Measurements from ENCODE around the gene MAML1.
A peak's percentile ranks its signal among the peaks of the same experiment; 100 is the strongest.
"Not testable (repeated sequence)": the region's sequence is repeated elsewhere in the genome, so short reads cannot be mapped to it uniquely, and the experiment has no call there.

MAML1 gene

DNA sequence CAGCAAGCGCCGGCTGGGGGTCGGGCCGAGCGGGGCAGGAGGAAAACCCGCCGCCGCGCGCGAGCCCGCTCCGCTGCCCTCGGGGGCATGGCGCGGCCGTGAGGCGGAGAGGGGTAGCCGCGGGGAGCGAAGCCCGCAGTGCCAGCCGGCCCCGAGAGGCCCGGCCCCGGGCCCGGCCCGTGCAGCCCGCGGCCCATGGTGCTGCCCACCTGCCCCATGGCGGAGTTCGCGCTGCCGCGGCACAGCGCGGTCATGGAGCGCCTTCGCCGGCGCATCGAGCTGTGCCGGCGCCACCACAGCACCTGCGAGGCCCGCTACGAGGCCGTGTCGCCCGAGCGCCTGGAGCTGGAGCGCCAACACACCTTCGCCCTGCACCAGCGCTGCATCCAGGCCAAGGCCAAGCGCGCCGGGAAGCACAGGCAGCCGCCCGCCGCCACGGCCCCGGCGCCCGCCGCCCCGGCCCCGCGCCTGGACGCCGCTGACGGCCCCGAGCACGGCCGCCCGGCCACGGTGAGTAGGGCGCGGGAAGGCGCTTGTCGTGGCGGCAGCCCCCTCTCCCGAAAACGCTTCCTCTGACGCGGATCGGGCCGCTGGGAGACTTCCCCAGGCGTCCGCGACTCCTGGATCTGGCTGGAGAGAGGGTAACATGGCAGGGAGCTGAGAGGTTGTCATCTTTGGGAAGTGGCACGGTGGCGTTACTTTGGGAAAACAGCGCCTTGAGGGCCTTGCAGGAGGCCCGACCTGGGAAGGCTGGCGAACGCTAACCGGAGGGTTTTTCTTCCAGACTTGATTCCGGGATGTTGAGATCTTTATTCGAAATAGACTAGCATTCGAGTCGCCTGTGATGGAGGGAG lies 523 bp downstream of the MAML1 start:
- DNase-seq = peak; percentile 50 to 66 (median 54)

GRCh38 chr5:179733772-179734126 lies 1.1 kb downstream of the MAML1 start:
- no peak for DNase-seq

DNA sequence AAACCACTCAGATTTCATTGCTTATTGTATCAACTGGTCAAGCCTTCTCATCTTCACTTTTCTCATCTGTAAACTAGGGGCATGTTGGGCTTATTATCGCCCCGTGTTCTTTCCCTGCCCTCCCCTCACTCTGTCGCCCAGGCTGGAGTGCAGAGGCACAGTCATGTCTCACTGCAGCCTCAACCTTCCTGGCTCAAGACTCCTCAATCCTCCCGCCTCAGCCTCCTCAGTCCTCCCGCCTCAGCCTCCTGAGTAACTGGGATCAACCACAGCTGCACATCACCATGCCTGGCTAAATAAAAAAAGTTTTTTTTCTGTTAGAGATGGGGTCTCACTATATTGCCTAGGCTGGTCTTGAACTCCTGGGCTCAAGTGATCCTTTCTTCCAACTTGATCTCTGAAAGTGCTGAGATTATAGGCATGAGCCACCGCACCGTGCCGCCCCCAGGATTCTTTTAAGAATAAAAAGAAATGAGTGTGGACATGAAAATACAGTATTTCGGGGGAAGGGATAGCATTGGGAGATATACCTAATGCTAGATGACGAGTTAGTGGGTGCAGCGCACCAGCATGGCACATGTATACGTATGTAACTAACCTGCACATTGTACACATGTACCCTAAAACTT lies 2.0 kb downstream of the MAML1 start:
- no peak for DNase-seq

DNA sequence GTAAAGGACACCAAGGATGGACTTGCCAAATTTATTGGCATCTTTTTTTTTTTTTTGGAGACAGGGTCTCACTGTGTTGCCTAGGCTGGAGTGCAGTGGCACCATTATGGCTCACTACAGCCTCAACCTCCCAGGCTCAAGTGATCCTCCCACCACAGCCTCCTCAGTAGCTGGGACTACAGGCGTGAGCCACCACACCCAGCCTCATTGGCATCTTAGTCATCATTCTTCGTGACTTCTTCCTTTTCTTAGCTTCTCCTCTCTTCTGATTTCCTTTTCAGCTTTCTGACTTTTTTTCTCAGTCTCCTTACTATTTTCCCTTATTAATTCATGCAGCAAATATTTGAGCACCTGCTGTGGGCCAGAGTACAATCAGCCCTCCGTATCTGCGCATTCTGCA lies 6.1 kb downstream of the MAML1 start:
- DNase-seq = peak in 2 of 3 donors; percentile 45 to 64

DNA sequence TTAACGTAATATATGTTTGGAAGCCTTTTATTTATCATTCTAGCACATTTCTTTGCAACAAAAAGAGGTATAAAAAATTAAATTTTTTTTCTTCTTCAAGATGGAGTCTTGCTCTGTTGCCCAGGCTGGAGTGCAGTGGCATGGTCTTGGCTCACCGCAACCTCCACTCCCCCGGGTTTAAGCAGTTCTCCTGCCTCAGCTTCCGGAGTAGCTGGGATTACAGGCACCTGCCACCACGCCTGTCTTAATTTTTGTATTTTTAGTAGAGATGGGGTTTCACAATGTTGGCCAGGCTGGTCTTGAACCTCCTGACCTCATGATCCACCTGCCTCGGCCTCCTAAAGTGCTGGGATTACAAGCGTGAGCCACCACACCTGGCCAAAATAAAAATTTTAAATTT lies 11.5 kb downstream of the MAML1 start:
- DNase-seq = not testable (repeated sequence)

DNA sequence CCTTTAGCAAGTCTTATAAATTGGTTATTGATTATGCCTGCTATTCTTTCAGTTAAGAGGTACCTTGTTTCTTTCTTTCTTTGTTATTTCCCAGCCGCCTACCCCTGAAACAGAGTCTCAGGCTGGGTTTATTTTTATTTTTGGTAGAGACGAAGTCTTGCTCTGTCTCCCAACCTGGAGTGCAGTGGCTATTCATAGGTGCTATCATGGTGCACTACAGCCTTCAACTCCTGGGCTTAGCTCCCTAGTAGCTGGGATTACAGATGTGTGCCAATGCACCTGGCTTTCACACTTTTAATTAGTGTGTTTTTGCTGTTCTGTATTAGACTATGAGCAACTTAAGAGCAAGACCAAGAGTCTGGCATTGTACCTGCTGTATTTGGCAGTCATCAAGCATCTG lies 14.2 kb downstream of the MAML1 start:
- DNase-seq = no peak

DNA sequence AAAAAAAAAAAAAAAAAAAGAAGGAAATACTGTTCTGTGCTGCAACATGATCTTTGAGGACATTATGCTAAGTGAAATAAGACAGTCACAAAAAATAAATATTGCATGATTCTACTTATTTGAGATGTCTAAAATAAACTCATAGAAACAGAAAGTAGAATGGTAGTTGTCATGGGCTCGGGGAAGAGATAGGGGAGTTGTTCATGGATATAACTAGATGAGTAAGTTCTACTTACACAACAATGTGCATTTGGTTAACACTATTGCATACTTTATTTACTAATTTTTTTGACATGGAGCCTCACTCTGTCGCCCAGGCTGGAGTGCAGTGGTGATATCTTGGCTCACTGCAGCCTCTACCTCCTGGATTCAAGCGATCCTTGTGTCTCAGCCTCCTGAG lies 15.2 kb downstream of the MAML1 start:
- DNase-seq = peak; percentile 55 to 90 (median 70)

DNA sequence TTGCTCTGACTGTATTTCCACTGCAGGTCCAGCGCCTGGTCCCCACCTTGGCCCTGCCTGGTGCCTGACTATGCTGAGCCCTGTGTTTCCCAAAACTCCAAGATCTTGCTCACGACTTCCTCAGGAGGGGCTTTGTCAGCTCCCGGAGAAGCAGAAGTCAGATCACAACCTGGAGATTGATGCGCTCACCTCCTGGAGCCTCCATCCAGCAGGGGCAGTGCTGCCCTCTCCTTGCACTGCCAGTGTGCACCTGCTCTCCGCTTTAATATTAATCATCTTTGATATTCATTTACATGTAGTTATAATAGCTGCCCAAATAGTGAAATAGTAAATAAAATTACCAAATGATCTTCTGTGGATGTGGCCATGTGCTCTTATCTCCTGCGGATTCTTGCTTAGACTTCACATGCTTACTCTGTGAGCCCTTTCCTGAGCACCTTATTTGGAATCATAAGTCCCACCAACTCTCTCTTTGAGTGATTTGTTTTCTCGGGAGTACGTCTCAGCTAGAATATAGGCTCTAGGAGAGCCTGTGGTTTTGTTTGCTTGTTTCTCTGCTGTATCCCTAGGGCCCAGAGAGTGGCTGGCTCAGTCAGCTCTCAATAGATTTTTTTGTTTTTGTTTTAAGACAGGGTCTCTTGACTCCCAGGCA lies 17.4 kb downstream of the MAML1 start:
- no peak for DNase-seq

DNA sequence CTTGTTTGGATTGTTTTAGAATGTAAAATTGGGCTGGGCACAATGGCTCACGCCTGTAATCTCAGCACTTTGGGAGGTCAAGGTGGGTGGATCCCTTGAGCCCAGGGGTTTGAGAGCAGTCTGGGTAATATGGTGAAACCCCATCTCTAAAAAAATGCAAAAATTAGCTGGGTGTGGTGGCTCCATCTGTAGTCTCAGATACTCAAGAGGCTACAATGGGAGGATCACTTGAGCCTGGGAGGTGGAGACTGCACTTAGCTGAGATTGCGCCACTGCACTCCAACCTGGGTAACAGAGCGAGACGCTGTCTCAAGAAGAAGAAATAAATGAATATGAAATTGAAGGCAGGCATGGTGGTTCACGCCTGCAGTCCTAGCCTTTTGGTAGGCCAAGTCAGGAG lies 21.3 kb downstream of the MAML1 start:
- DNase-seq = no peak

GRCh38 chr5:179755022-179755421 lies 22.4 kb downstream of the MAML1 start:
- no peak for DNase-seq

- DNase-seq = peak; percentile 43 to 74 (median 48)
These were observed 26.3 kb downstream of the MAML1 start for GRCh38 chr5:179758955-179759354.

DNA sequence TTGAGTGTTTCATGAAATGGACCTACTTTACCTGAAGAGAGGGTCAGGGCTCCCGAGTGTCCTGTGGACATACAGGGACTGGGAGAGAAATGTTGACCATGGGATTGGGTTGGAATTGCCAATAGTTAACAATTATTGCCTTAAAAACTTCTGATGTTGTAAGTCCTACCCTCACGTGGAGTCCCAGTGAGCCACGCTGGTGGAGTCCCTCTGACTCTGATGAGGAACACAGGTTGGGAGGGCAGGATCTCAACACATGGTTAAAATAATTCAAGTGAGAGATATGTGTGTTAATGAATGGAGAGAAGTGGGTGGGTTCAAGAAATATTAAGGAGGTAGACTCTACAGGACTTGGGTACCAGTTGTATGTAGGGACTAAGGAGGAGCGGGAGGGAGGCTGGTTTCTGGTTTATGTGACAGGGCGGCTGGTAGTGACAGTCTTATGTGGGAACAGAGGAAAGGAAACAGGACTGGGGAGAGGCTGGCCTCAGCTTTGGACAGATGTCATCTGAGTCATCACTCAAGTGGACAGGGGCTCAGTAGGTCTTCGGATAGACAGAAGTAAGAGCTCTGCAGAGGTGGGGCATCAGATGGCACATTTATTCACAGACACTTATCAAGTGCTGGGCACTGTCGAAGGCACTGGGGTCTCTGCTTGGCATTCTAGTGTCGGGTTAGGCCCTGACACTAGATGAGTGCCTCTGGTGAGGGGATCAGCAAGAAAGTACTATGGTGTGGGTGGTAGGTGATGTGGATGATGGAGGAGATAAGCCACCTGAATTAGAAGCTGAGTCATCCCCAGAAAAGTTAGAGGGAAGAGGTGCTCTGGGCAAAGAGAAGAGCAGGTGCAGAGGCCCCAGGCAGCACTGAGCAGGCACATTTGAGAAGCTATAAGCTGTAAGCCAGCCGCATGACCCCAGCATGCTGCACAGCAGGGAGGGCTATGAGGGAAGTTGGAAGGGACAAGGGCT lies 27.2 kb downstream of the MAML1 start:
- DNase-seq = peak; percentile 57 to 61 (median 59)

DNA sequence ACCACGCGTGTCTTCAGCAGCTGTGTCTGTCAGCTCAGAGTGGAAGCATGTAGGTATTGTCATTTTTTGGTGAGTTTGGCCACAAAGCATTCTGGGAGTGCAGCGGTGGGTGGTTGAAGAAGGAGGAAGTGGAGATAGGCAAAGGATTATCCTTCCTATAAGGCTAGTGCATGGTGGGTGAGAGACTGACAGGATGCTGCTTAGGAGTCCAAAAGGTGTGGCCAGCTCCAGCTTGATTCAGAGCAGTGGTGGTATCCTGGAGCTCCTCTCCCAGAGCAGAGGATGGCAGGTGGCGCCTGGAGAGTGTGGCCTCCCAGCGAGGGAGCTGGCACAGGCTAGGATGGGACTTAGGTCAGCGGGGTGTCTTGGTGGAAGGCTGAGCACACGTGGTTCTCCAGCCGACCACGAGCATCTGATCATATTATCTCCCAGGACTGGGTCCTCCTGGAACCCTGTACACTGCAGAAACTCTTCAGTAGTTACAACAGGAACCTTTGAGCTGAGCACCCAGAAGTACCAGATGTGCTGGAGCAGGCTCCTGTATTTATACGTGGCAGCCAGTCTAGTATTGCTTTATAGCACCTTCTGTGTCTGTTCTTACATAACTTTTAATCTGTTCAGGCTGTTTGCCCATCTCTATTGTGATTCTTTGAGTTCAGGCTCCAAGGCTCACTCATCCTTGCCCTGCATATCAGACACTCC lies 29.6 kb downstream of the MAML1 start:
- peak; percentile 44 to 57 (median 53) for DNase-seq

GRCh38 chr5:179762781-179763176 lies 30.2 kb downstream of the MAML1 start:
- no peak for DNase-seq

GRCh38 chr5:179763215-179763945 lies 30.8 kb downstream of the MAML1 start:
- peak; percentile 74 to 76 (median 74) for DNase-seq

- DNase-seq = no peak
These were observed 31.4 kb downstream of the MAML1 start for GRCh38 chr5:179764056-179764455.

GRCh38 chr5:179765400-179765799 lies 32.8 kb downstream of the MAML1 start:
- peak; percentile 67 to 78 (median 74) for DNase-seq

DNA sequence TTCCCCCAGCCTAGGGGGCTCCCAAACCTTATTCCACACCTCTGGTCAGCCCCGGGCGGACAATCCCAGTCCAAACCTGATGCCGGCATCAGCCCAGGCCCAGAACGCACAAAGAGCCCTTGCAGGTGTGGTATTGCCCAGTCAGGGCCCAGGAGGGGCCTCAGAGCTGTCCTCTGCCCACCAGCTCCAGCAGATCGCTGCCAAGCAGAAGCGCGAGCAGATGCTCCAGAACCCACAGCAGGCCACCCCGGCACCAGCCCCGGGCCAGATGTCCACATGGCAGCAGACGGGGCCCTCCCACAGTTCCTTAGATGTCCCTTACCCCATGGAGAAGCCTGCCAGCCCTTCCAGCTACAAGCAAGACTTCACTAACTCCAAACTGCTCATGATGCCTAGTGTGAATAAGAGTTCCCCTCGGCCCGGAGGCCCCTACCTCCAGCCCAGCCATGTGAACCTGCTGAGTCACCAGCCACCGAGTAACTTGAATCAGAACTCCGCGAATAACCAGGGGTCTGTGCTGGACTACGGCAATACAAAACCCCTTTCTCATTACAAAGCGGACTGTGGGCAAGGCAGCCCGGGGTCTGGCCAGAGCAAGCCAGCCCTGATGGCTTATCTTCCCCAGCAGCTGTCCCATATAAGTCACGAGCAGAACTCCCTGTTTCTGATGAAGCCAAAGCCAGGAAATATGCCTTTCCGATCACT lies 33.6 kb downstream of the MAML1 start:
- DNase-seq = peak; percentile 63 to 70 (median 68)

GRCh38 chr5:179766726-179767455 lies 34.3 kb downstream of the MAML1 start:
- DNase-seq = peak in 1 of 3 donors; percentile 20

All from suppressor macrophage treated with lipopolysaccharide for 1 hour (primary cell).